ENCODE results near the gene PTPRN2. TPM values are rescaled to one million over a fixed set of nuclear protein-coding genes. Genes with fewer than 3 reads are reported as not detected.

PTPRN2 gene
- total RNA-seq, 2 donors from 2014 or later, result 26.1 to 55.5 TPM

DNA sequence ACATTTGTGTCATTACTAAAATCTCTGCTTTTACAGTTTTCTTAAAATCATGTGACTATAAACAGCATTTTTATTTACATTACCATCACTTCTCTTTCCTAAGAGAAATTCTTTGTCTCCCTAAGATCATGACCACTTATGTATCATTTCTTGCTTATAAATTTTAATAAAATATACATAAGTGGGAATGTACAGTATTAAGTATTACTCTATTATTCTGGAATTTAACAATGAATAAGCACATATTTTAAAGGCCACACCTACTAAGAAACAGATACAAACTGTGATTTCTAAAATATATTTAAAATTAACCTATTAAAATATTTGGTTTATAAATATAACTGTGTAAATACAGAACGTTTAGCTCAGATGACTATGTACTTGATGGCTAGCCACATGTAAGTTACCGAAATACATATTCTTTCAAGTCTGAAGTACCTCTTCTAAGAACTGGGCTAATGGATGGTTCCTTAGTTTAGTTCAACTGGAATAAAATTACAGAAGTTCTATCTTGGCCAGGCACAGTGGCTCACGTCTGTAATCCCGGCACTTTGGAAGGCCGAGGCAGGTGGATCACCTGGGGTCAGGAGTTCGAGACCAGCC lies 33.3 kb upstream of the PTPRN2 start:
- 80% methylated on average over 6 of the region's 6 CpGs for WGBS
- Histone ChIP-seq H3K27me3 (replicated peaks; ENCODE audit: insufficient read depth) (no peaks in the 10 kb centered on the region), H3K36me3 (no peaks in the 10 kb centered on the region), H3K4me3 (no peak overlapping the region), H3K4me1 (replicated peaks) (no peaks in the 10 kb centered on the region), H3K9me3 (no peaks in the 10 kb centered on the region), H3K27ac (no peak overlapping the region)
- intact Hi-C loops (cut with DNase I), result no loop called here
- no peak for DNase-seq (ENCODE audit: low spot score)
- TF ChIP-seq POLR2A (IDR thresholded peaks at IDR 0.05) (no peak), POLR2AphosphoS5 (IDR thresholded peaks at IDR 0.05) (no peak)
- TF ChIP-seq, protein P1, sequence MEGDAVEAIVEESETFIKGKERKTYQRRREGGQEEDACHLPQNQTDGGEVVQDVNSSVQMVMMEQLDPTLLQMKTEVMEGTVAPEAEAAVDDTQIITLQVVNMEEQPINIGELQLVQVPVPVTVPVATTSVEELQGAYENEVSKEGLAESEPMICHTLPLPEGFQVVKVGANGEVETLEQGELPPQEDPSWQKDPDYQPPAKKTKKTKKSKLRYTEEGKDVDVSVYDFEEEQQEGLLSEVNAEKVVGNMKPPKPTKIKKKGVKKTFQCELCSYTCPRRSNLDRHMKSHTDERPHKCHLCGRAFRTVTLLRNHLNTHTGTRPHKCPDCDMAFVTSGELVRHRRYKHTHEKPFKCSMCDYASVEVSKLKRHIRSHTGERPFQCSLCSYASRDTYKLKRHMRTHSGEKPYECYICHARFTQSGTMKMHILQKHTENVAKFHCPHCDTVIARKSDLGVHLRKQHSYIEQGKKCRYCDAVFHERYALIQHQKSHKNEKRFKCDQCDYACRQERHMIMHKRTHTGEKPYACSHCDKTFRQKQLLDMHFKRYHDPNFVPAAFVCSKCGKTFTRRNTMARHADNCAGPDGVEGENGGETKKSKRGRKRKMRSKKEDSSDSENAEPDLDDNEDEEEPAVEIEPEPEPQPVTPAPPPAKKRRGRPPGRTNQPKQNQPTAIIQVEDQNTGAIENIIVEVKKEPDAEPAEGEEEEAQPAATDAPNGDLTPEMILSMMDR (IDR thresholded peaks at IDR 0.05), result no peak

DNA sequence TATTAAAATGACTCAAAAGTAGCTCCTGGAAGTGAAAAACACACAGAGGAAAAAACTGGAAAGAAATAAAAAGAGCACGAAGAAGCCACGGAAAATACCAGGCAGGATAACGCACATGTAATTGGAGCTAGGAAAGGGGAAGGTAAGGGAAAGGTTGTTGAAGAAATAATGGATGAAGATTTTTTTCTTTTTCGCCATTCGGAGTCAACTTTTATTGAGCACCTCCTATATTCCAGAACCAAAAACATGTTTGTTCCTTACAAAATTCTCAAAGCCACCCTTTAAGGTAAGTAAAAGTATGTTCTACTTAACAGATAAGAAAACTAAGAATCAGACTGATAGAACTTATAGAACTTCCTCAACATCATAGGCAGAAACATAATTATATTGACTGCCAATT lies 32.8 kb upstream of the PTPRN2 start:
- intact Hi-C loops (cut with DNase I), result no loop called here
- WGBS, result 94% methylated on average over 5 of the region's 5 CpGs

DNA sequence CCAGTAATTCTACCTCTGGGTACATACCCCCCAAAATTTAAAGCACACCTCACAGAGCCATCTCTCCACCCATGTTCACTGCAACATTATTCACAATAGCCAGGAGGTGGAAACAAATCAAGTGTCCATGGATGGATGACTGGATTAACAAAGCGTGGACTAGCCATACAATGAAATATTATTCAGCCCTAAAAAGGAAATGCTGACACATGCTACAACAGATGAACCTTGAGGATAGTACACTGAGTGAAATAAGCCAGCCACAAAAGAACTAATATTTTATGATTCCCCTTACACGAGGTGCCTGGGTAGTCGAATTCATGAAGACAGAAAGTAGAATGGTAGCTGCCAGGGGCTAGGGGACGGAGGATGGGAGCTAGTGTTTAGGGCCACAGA lies 31.1 kb upstream of the PTPRN2 start:
- no peaks in the 10 kb centered on the region for H3K36me3 ChIP-seq
- 95% methylated on average over 4 of the region's 4 CpGs for WGBS
- H3K9me3 ChIP-seq, result no peaks in the 10 kb centered on the region
- no peaks in the 10 kb centered on the region for H3K27me3 ChIP-seq (replicated peaks; ENCODE audit: insufficient read depth)
- TF ChIP-seq POLR2A (IDR thresholded peaks at IDR 0.05), result no peak
- TF ChIP-seq POLR2AphosphoS5 (IDR thresholded peaks at IDR 0.05), result no peak
- TF ChIP-seq, protein P1 (IDR thresholded peaks at IDR 0.05), result no peak
- intact Hi-C loops (cut with DNase I), result no loop called here
- no peak overlapping the region for H3K27ac ChIP-seq
- H3K4me3 ChIP-seq, result no peak overlapping the region
- no peak for DNase-seq (ENCODE audit: low spot score)
- no peaks in the 10 kb centered on the region for H3K4me1 ChIP-seq (replicated peaks)

More for the DNA sequence above, 32.8 kb upstream of the PTPRN2 start:
- no peak for TF ChIP-seq POLR2AphosphoS5 (IDR thresholded peaks at IDR 0.05)
- TF ChIP-seq POLR2A (IDR thresholded peaks at IDR 0.05), result no peak
- TF ChIP-seq, protein P1 (IDR thresholded peaks at IDR 0.05), result no peak
- H3K27ac ChIP-seq, result no peak overlapping the region
- no peaks in the 10 kb centered on the region for H3K9me3 ChIP-seq
- no peaks in the 10 kb centered on the region for H3K36me3 ChIP-seq
- no peak overlapping the region for H3K4me3 ChIP-seq
- no peaks in the 10 kb centered on the region for H3K27me3 ChIP-seq (replicated peaks; ENCODE audit: insufficient read depth)
- H3K4me1 ChIP-seq (replicated peaks), result no peaks in the 10 kb centered on the region
- no peak for DNase-seq (ENCODE audit: low spot score)

DNA sequence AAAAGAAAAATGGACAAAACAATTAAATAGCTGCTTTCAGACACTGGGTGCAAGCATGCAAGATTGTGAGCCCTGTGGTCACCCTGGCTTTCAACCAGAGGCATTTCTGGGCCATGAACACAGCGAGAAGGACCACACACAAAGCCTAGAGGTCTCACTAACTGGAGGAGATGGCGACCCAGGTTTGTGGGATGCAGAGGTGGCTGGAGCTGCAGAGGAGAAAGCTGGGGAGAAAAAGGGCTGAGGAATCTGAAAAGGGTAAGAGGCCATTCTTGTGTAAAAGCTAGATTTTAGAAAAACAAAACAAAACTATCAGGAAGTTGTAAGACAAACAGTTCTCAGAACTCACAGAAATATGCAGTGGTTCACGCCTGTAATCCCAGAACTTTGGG lies 30.1 kb upstream of the PTPRN2 start:
- WGBS, result 90% methylated on average over 3 of the region's 3 CpGs
- H3K36me3 ChIP-seq, result no peaks in the 10 kb centered on the region
- DNase-seq (ENCODE audit: low spot score), result no peak
- intact Hi-C loops (cut with DNase I), result no loop called here
- TF ChIP-seq, protein P1 (IDR thresholded peaks at IDR 0.05), result no peak
- TF ChIP-seq POLR2AphosphoS5 (IDR thresholded peaks at IDR 0.05) (no peak), POLR2A (IDR thresholded peaks at IDR 0.05) (no peak)
- H3K27me3 ChIP-seq (replicated peaks; ENCODE audit: insufficient read depth), result no peaks in the 10 kb centered on the region
- H3K4me1 ChIP-seq (replicated peaks), result no peaks in the 10 kb centered on the region
- no peak overlapping the region for H3K27ac ChIP-seq
- no peaks in the 10 kb centered on the region for H3K9me3 ChIP-seq
- no peak overlapping the region for H3K4me3 ChIP-seq

DNA sequence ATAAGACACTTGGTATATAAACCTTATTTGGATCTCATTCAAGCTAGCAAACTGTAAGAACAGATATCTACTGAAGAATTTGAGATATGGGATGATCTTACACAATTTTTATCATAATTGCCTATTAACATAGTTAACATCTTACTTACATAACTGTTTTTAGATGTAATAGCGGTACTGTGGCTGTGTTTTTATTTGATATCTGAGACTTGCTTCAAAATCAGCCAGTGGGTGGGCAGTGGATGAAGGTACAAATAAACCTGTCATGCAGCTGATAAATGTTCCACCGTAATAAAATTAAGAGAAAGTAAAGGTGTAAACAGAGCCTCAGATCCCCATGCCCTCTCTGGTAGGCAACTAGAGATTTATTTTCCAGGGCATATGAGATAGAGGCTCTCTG lies 28.4 kb upstream of the PTPRN2 start:
- Histone ChIP-seq H3K4me1 (replicated peaks) (no peaks in the 10 kb centered on the region), H3K27ac (no peak overlapping the region), H3K4me3 (no peak overlapping the region), H3K9me3 (no peaks in the 10 kb centered on the region), H3K36me3 (no peaks in the 10 kb centered on the region), H3K27me3 (replicated peaks; ENCODE audit: insufficient read depth) (no peaks in the 10 kb centered on the region)
- intact Hi-C loops (cut with DNase I), result no loop called here
- TF ChIP-seq POLR2AphosphoS5 (IDR thresholded peaks at IDR 0.05) (no peak), POLR2A (IDR thresholded peaks at IDR 0.05) (no peak)
- TF ChIP-seq, protein P1 (IDR thresholded peaks at IDR 0.05), result no peak
- DNase-seq (ENCODE audit: low spot score), result no peak
- WGBS, result 35% methylated on average over 2 of the region's 2 CpGs
